ENCODE measurements around the gene CD72. TPM values are rescaled to one million over a fixed set of nuclear protein-coding genes. Genes with fewer than 3 reads are reported as not detected.

CD72 gene
- total RNA-seq, 2 experiments from 2014 or later, result 13.1 to 15.5 TPM

- DNase-seq (peak; percentile 89), ATAC-seq (peak; percentile 42)
- no peaks in the 10 kb centered on the region for H3K27me3 Mint-ChIP-seq
- H3K4me1 Mint-ChIP-seq (ENCODE audit: low read depth), result peaks cover 28% of the 10 kb centered on the region
- ChIA-PET CTCF (interaction anchor here (0.7 to 3.2 kb wide), 10 partner anchors 12 to 207 kb away, joined by 3 to 23 read pairs (median 7); partner anchors contain the start of genes CD72, CREB3, GBA2 and RGP1), POLR2A (interaction anchor here (1.4 to 3.1 kb wide), 3 partner anchors 15 to 43 kb away, joined by 3 to 10 read pairs (median 10); no protein-coding TSS in a partner anchor)
- intact Hi-C loops (cut with micrococcal nuclease), result loop anchor here (5.0 kb wide), 1 partner anchor 128 kb away; the partner anchor contains the start of genes CREB3 and TLN1
- H3K27ac Mint-ChIP-seq, result peak within 1 kb of the TSS; percentile 95
- no peaks in the 10 kb centered on the region for H3K9me3 Mint-ChIP-seq
- no peak for TF ChIP-seq CTCF (IDR thresholded peaks at IDR 0.05)
- peak within 1 kb of the TSS; percentile 87 for H3K4me3 Mint-ChIP-seq
- H3K36me3 Mint-ChIP-seq (ENCODE audit: low read depth), result peaks cover 21% of the 10 kb centered on the region
These were observed 13.4 kb downstream of the CD72 start, which contains the start of gene TESK1 for GRCh38 chr9:35604578-35605350. Gene TESK1, plus strand, starts transcription at chr9:35605262. Its CDS starts 358 bp downstream, at chr9:35605620.

- Mint-ChIP-seq H3K9me3 (no peaks in the 10 kb centered on the region), H3K27ac (peak overlapping the region; percentile 95), H3K27me3 (no peaks in the 10 kb centered on the region), H3K36me3 (ENCODE audit: low read depth) (peaks cover 21% of the 10 kb centered on the region), H3K4me1 (ENCODE audit: low read depth) (peaks cover 28% of the 10 kb centered on the region), H3K4me3 (peak overlapping the region; percentile 87)
- peak; percentile 95 for TF ChIP-seq CTCF (IDR thresholded peaks at IDR 0.05)
- peak; percentile 95 for ATAC-seq
- intact Hi-C loops (cut with micrococcal nuclease), result loop anchor here (5.0 kb wide), 1 partner anchor 128 kb away; the partner anchor contains the start of genes CREB3 and TLN1
- ChIA-PET POLR2A (interaction anchor here (0.6 to 3.1 kb wide), 8 partner anchors 15 to 492 kb away, joined by 3 to 10 read pairs (median 4); partner anchors contain the start of genes CCDC107, CREB3, RMRP and SPAG8), CTCF (interaction anchor here (0.7 to 3.2 kb wide), 29 partner anchors 9 to 222 kb away, joined by 3 to 23 read pairs (median 4); partner anchors contain the start of genes CCDC107, CREB3, GBA2 and HINT2)
- peak; percentile 100 for DNase-seq
These were observed 14.1 kb downstream of the CD72 start for GRCh38 chr9:35603986-35604577.

GRCh38 chr9:35603506-35603985, 14.7 kb downstream of the CD72 start:
- peak overlapping the region; percentile 95 for H3K27ac Mint-ChIP-seq
- ATAC-seq (no peak), DNase-seq (peak; percentile 50)
- H3K36me3 Mint-ChIP-seq (ENCODE audit: low read depth), result peaks cover 17% of the 10 kb centered on the region
- no peak for TF ChIP-seq CTCF (IDR thresholded peaks at IDR 0.05)
- ChIA-PET CTCF (interaction anchor here (0.7 to 3.2 kb wide), 26 partner anchors 9 to 222 kb away, joined by 3 to 23 read pairs (median 4); partner anchors contain the start of genes CCDC107, CREB3, GBA2 and HINT2), POLR2A (interaction anchor here (0.6 to 3.1 kb wide), 7 partner anchors 16 to 492 kb away, joined by 3 to 10 read pairs (median 4); partner anchors contain the start of genes CCDC107, CREB3, RMRP and SPAG8)
- no peaks in the 10 kb centered on the region for H3K27me3 Mint-ChIP-seq
- intact Hi-C loops (cut with micrococcal nuclease), result loop anchor here (5.0 kb wide), 1 partner anchor 129 kb away; the partner anchor contains the start of genes CREB3 and TLN1
- H3K9me3 Mint-ChIP-seq, result no peaks in the 10 kb centered on the region
- peaks cover 28% of the 10 kb centered on the region for H3K4me1 Mint-ChIP-seq (ENCODE audit: low read depth)
- peak overlapping the region; percentile 87 for H3K4me3 Mint-ChIP-seq

- Mint-ChIP-seq H3K36me3 (ENCODE audit: low read depth) (peaks cover 3% of the 10 kb centered on the region), H3K9me3 (no peaks in the 10 kb centered on the region), H3K4me3 (no peak overlapping the region), H3K27ac (no peak overlapping the region), H3K4me1 (ENCODE audit: low read depth) (peaks cover 14% of the 10 kb centered on the region), H3K27me3 (no peaks in the 10 kb centered on the region)
- ChIA-PET CTCF (interaction anchor here (0.7 to 2.0 kb wide), 10 partner anchors 11 to 131 kb away, joined by 3 to 10 read pairs (median 4); no protein-coding TSS in a partner anchor), POLR2A (no interaction called here)
- TF ChIP-seq CTCF (IDR thresholded peaks at IDR 0.05), result no peak
- DNase-seq (peak; percentile 20), ATAC-seq (no peak)
- intact Hi-C loops (cut with micrococcal nuclease), result loop anchor here (5.0 kb wide), 1 partner anchor 132 kb away; the partner anchor contains the start of genes CREB3 and TLN1
These were observed 18.2 kb downstream of the CD72 start for GRCh38 chr9:35599763-35600604.

Data from activated CD8-positive, alpha-beta T cell treated with anti-CD3 and anti-CD28 coated beads for 36 hours (primary cell).